ENCODE data around the gene GATA2. TPM values are rescaled to one million over a fixed set of nuclear protein-coding genes. Genes with fewer than 3 reads are reported as not detected.

GATA2 gene
- total RNA-seq, 1 experiment from 2014 or later = 18.6 TPM

GRCh38 chr3:128457937-128458336, 35.1 kb downstream of the GATA2 start:
- no peak overlapping the region for H2AFZ ChIP-seq (ENCODE audit: low read depth, low read length, poor library complexity, severe bottlenecking)
- ATAC-seq (no peak), DNase-seq (ENCODE audit: low read depth, low spot score) (no peak)
- H3K27ac ChIP-seq (ENCODE audit: low read depth, low read length) = no peak overlapping the region
- no peaks in the 10 kb centered on the region for H3K79me2 ChIP-seq (ENCODE audit: insufficient read depth, low read length)
- no peak overlapping the region for H3K9ac ChIP-seq (ENCODE audit: low read length)
- ChIA-PET RAD21 (ENCODE audit: low non-redundant PET in 1 of 2, low total read pairs in 2 of 2, uncharacterized antibody in 2 of 2, unreplicated experiment in 2 of 2) (no interaction called here), CTCF (no interaction called here), POLR2A (no interaction called here)
- no peaks in the 10 kb centered on the region for H3K9me3 ChIP-seq (ENCODE audit: control insufficient read depth in 1 of 2, insufficient read depth in 1 of 2, low read depth in 1 of 2, low read length in 2 of 2)
- H3K36me3 ChIP-seq (ENCODE audit: control insufficient read depth in 1 of 2, insufficient read depth in 2 of 2, low read length in 2 of 2) = no peaks in the 10 kb centered on the region
- no peaks in the 10 kb centered on the region for H3K9me2 ChIP-seq (ENCODE audit: insufficient read depth)
- intact Hi-C loops (cut with micrococcal nuclease) = no loop called here
- no peaks in the 10 kb centered on the region for H3K4me1 ChIP-seq (ENCODE audit: control insufficient read depth in 1 of 2, insufficient read depth in 2 of 2, low read length in 2 of 2)
- H3K4me3 ChIP-seq (replicated peaks in 1 of 2; ENCODE audit: low read depth in 1 of 2, low read length in 2 of 2) = no peak overlapping the region
- H3K4me2 ChIP-seq (ENCODE audit: low read length) = no peak overlapping the region
- H3K27me3 ChIP-seq (ENCODE audit: insufficient read depth, low read length) = peaks cover 15% of the 10 kb centered on the region; the same call in 1 of the 2 replicates
- BruUV-seq (replicated peaks) = no TSS peak
- no peaks in the 10 kb centered on the region for H4K20me1 ChIP-seq (ENCODE audit: insufficient read depth)
- no peak for TF ChIP-seq REST (IDR thresholded peaks at IDR 0.05; ENCODE audit: low read depth)
- TF ChIP-seq ZNF274 (IDR thresholded peaks at IDR 0.05; ENCODE audit: low read depth, low read length) = no peak
- TF ChIP-seq FOSL1 (IDR thresholded peaks at IDR 0.05; ENCODE audit: low read depth) = no peak
- no peak for TF ChIP-seq SRF (IDR thresholded peaks at IDR 0.05; ENCODE audit: low read depth)
- TF ChIP-seq EZH2phosphoT487 (IDR thresholded peaks at IDR 0.05; ENCODE audit: borderline replicate concordance) = no peak
- TF ChIP-seq, protein P1, sequence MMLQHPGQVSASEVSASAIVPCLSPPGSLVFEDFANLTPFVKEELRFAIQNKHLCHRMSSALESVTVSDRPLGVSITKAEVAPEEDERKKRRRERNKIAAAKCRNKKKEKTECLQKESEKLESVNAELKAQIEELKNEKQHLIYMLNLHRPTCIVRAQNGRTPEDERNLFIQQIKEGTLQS (IDR thresholded peaks at IDR 0.05) = no peak
- no peak for TF ChIP-seq MAX (IDR thresholded peaks at IDR 0.05)
- TF ChIP-seq, protein P2, sequence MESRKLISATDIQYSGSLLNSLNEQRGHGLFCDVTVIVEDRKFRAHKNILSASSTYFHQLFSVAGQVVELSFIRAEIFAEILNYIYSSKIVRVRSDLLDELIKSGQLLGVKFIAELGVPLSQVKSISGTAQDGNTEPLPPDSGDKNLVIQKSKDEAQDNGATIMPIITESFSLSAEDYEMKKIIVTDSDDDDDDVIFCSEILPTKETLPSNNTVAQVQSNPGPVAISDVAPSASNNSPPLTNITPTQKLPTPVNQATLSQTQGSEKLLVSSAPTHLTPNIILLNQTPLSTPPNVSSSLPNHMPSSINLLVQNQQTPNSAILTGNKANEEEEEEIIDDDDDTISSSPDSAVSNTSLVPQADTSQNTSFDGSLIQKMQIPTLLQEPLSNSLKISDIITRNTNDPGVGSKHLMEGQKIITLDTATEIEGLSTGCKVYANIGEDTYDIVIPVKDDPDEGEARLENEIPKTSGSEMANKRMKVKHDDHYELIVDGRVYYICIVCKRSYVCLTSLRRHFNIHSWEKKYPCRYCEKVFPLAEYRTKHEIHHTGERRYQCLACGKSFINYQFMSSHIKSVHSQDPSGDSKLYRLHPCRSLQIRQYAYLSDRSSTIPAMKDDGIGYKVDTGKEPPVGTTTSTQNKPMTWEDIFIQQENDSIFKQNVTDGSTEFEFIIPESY (IDR thresholded peaks at IDR 0.05; ENCODE audit: extremely low read depth, insufficient replicate concordance, low read length) = no peak
- TF ChIP-seq EGR1 (IDR thresholded peaks at IDR 0.05; ENCODE audit: low read depth) = no peak
- TF ChIP-seq SP1 (IDR thresholded peaks at IDR 0.05; ENCODE audit: low read depth) = no peak
- TF ChIP-seq POLR2A (IDR thresholded peaks at IDR 0.05; ENCODE audit: borderline replicate concordance, extremely low read depth, insufficient read depth, insufficient read length) = no peak
- TF ChIP-seq CEBPB (IDR thresholded peaks at IDR 0.05; ENCODE audit: low read depth) = no peak
- no peak for TF ChIP-seq TCF7L2 (IDR thresholded peaks at IDR 0.05; ENCODE audit: borderline replicate concordance, extremely low read depth, insufficient read depth, insufficient read length)
- TF ChIP-seq JUND (IDR thresholded peaks at IDR 0.05) = no peak
